ENCODE measurements around the gene GTPBP8.
"Not testable (repeated sequence)": the region's sequence is repeated elsewhere in the genome, so short reads cannot be mapped to it uniquely, and the experiment has no call there.

Gene GTPBP8

GRCh38 chr3:113018536-113019181, 27.9 kb downstream of the GTPBP8 start:
- TF ChIP-seq GATA1 (IDR thresholded peaks at IDR 0.05; ENCODE audit: low read depth, low read length) = no peak
- TF ChIP-seq POLR2A (IDR thresholded peaks at IDR 0.05; ENCODE audit: low read length) = no peak
- DNase-seq = peak; percentile 49 to 62

- TF ChIP-seq GATA1 (IDR thresholded peaks at IDR 0.05; ENCODE audit: low read depth, low read length) (no peak), POLR2A (IDR thresholded peaks at IDR 0.05; ENCODE audit: low read length) (peak; percentile 66)
- peak; percentile 87 to 90 for DNase-seq
These were observed 28.7 kb downstream of the GTPBP8 start for GRCh38 chr3:113019182-113020137.

GRCh38 chr3:113021471-113021870, 30.7 kb downstream of the GTPBP8 start:
- TF ChIP-seq GATA1 (IDR thresholded peaks at IDR 0.05; ENCODE audit: low read depth, low read length) (no peak), POLR2A (IDR thresholded peaks at IDR 0.05; ENCODE audit: low read length) (no peak)
- no peak for DNase-seq

GRCh38 chr3:113034011-113034410, 43.2 kb downstream of the GTPBP8 start:
- no peak for TF ChIP-seq POLR2A (IDR thresholded peaks at IDR 0.05; ENCODE audit: low read length)
- TF ChIP-seq GATA1 (IDR thresholded peaks at IDR 0.05; ENCODE audit: low read depth, low read length) = no peak
- DNase-seq = no peak

GRCh38 chr3:113035387-113035982, 44.7 kb downstream of the GTPBP8 start:
- no peak for TF ChIP-seq GATA1 (IDR thresholded peaks at IDR 0.05; ENCODE audit: low read depth, low read length)
- TF ChIP-seq POLR2A (IDR thresholded peaks at IDR 0.05; ENCODE audit: low read length) = no peak
- DNase-seq = peak; percentile 36 to 64

GRCh38 chr3:113038328-113038727, 47.5 kb downstream of the GTPBP8 start:
- TF ChIP-seq POLR2A (IDR thresholded peaks at IDR 0.05; ENCODE audit: low read length) (no peak), GATA1 (IDR thresholded peaks at IDR 0.05; ENCODE audit: low read depth, low read length) (no peak)
- DNase-seq = no peak

GRCh38 chr3:113039546-113039945, 48.8 kb downstream of the GTPBP8 start:
- TF ChIP-seq GATA1 (IDR thresholded peaks at IDR 0.05; ENCODE audit: low read depth, low read length) = no peak
- TF ChIP-seq POLR2A (IDR thresholded peaks at IDR 0.05; ENCODE audit: low read length) = no peak
- no peak for DNase-seq

- DNase-seq = no peak
- no peak for TF ChIP-seq POLR2A (IDR thresholded peaks at IDR 0.05; ENCODE audit: low read length)
These were observed 49.4 kb downstream of the GTPBP8 start for GRCh38 chr3:113040231-113040630.

- no peak for DNase-seq
- no peak for TF ChIP-seq POLR2A (IDR thresholded peaks at IDR 0.05; ENCODE audit: low read length)
- TF ChIP-seq GATA1 (IDR thresholded peaks at IDR 0.05; ENCODE audit: low read depth, low read length) = no peak
These were observed 52.9 kb downstream of the GTPBP8 start for GRCh38 chr3:113043686-113044085.

- DNase-seq = not testable (repeated sequence)
These were observed 55.6 kb downstream of the GTPBP8 start for GRCh38 chr3:113046186-113046965.

GRCh38 chr3:113051302-113051711, 60.5 kb downstream of the GTPBP8 start:
- TF ChIP-seq POLR2A (IDR thresholded peaks at IDR 0.05; ENCODE audit: low read length) = no peak
- DNase-seq = peak; percentile 72 to 86

Data from erythroblast (primary cell).